ENCODE results near the gene SV2B. TPM values are rescaled to one million over a fixed set of nuclear protein-coding genes. Genes with fewer than 3 reads are reported as not detected.
"Not testable (repeated sequence)": the region's sequence is repeated elsewhere in the genome, so short reads cannot be mapped to it uniquely, and the experiment has no call there.

The SV2B gene
- total RNA-seq, 5 donors from 2014 or later (not counting 1 experiment from before 2014, with no cell fraction given) = 0.03 to 0.13 (median 0.09) TPM; not detected in 2

GRCh38 chr15:91073768-91074167 is 26.3 kb upstream of the SV2B start:
- Histone ChIP-seq H3K27ac (ENCODE audit: low read length) (no peak overlapping the region), H3K36me3 (ENCODE audit: control insufficient read depth in 2 of 2, extremely low read depth in 1 of 2, insufficient read depth in 1 of 2, low read length in 1 of 2) (no peaks in the 10 kb centered on the region), H3K9me3 (no peaks in the 10 kb centered on the region), H3K4me1 (ENCODE audit: control insufficient read depth in 1 of 2, extremely low read depth in 1 of 2, insufficient read depth in 2 of 2, low read length in 2 of 2) (no peaks in the 10 kb centered on the region), H3K4me3 (ENCODE audit: control insufficient read depth in 1 of 2, extremely low read depth in 1 of 2, low read length in 1 of 2) (no peak overlapping the region), H3K27me3 (replicated peaks in 1 of 2; ENCODE audit: control insufficient read depth in 2 of 2, extremely low read depth in 1 of 2, insufficient read depth in 2 of 2, low read length in 1 of 2) (peaks cover 0 to 7% of the 10 kb centered on the region in 2 experiments)
- Mint-ChIP-seq H3K27ac (no peak overlapping the region), H3K4me1 (no peaks in the 10 kb centered on the region), H3K9me3 (peaks cover 0 to 4% (median 4%) of the 10 kb centered on the region in 3 donors), H3K4me3 (no peak overlapping the region), H3K36me3 (no peaks in the 10 kb centered on the region), H3K27me3 (peaks cover 21 to 32% of the 10 kb centered on the region in 2 donors)
- WGBS (ENCODE audit: insufficient coverage) = no CpG with 5 or more reads among the region's 1 CpG
- CTCF ChIA-PET = no interaction called here
- no peak for ATAC-seq (replicated peaks in 1 of 4)
- no peak for DNase-seq
- POLR2A ChIA-PET = no interaction called here

GRCh38 chr15:91075739-91076138 is 24.3 kb upstream of the SV2B start:
- Mint-ChIP-seq H3K4me3 (no peak overlapping the region), H3K27ac (no peak overlapping the region), H3K27me3 (peaks cover 8 to 27% of the 10 kb centered on the region in 2 donors), H3K9me3 (peaks cover 5 to 20% (median 6%) of the 10 kb centered on the region in 3 donors), H3K4me1 (no peaks in the 10 kb centered on the region), H3K36me3 (peaks cover 4% of the 10 kb centered on the region)
- no peak overlapping the region for H3K27ac ChIP-seq (ENCODE audit: low read length)
- no peaks in the 10 kb centered on the region for H3K9me3 ChIP-seq
- H3K36me3 ChIP-seq (ENCODE audit: control insufficient read depth in 2 of 2, extremely low read depth in 1 of 2, insufficient read depth in 1 of 2, low read length in 1 of 2) = no peaks in the 10 kb centered on the region
- no peaks in the 10 kb centered on the region for H3K4me1 ChIP-seq (ENCODE audit: control insufficient read depth in 1 of 2, extremely low read depth in 1 of 2, insufficient read depth in 2 of 2, low read length in 2 of 2)
- no peak overlapping the region for H3K4me3 ChIP-seq (ENCODE audit: control insufficient read depth in 1 of 2, extremely low read depth in 1 of 2, low read length in 1 of 2)
- peaks cover 0 to 7% of the 10 kb centered on the region in 2 experiments for H3K27me3 ChIP-seq (replicated peaks in 1 of 2; ENCODE audit: control insufficient read depth in 2 of 2, extremely low read depth in 1 of 2, insufficient read depth in 2 of 2, low read length in 1 of 2)
- WGBS (ENCODE audit: insufficient coverage) = 80% methylated on average over 1 of the region's 1 CpG
- no peak for ATAC-seq (replicated peaks in 1 of 4)
- no peak for DNase-seq
- CTCF ChIA-PET = no interaction called here
- POLR2A ChIA-PET = no interaction called here

GRCh38 chr15:91077029-91077428 is 23.0 kb upstream of the SV2B start:
- no peak overlapping the region for H3K27ac Mint-ChIP-seq
- DNase-seq (no peak), ATAC-seq (replicated peaks in 1 of 4) (no peak)
- no peaks in the 10 kb centered on the region for H3K4me1 ChIP-seq (ENCODE audit: control insufficient read depth in 1 of 2, extremely low read depth in 1 of 2, insufficient read depth in 2 of 2, low read length in 2 of 2)
- H3K4me3 Mint-ChIP-seq = no peak overlapping the region
- no peak overlapping the region for H3K4me3 ChIP-seq (ENCODE audit: control insufficient read depth in 1 of 2, extremely low read depth in 1 of 2, low read length in 1 of 2)
- H3K9me3 ChIP-seq = no peaks in the 10 kb centered on the region
- ChIA-PET CTCF (no interaction called here), POLR2A (no interaction called here)
- H3K36me3 ChIP-seq (ENCODE audit: control insufficient read depth in 2 of 2, extremely low read depth in 1 of 2, insufficient read depth in 1 of 2, low read length in 1 of 2) = no peaks in the 10 kb centered on the region
- no peak overlapping the region for H3K27ac ChIP-seq (ENCODE audit: low read length)
- H3K36me3 Mint-ChIP-seq = peaks cover 4% of the 10 kb centered on the region
- H3K4me1 Mint-ChIP-seq = no peaks in the 10 kb centered on the region
- peaks cover 5 to 25% (median 6%) of the 10 kb centered on the region in 3 donors for H3K9me3 Mint-ChIP-seq
- H3K27me3 Mint-ChIP-seq = peaks cover 5 to 20% of the 10 kb centered on the region in 2 donors
- H3K27me3 ChIP-seq (replicated peaks in 1 of 2; ENCODE audit: control insufficient read depth in 2 of 2, extremely low read depth in 1 of 2, insufficient read depth in 2 of 2, low read length in 1 of 2) = peaks cover 0 to 4% of the 10 kb centered on the region in 2 experiments

- peaks cover 11 to 14% of the 10 kb centered on the region in 2 experiments for H3K27me3 ChIP-seq (replicated peaks in 1 of 2; ENCODE audit: control insufficient read depth in 2 of 2, extremely low read depth in 1 of 2, insufficient read depth in 2 of 2, low read length in 1 of 2)
- H3K9me3 Mint-ChIP-seq; H3K4me1 ChIP-seq (ENCODE audit: control insufficient read depth in 1 of 2, extremely low read depth in 1 of 2, insufficient read depth in 2 of 2, low read length in 2 of 2); CTCF ChIA-PET; DNase-seq; ATAC-seq (replicated peaks in 1 of 4); H3K36me3 Mint-ChIP-seq; H3K4me3 ChIP-seq (ENCODE audit: control insufficient read depth in 1 of 2, extremely low read depth in 1 of 2, low read length in 1 of 2); H3K27ac ChIP-seq (ENCODE audit: low read length); POLR2A ChIA-PET; H3K4me1 Mint-ChIP-seq; H3K9me3 ChIP-seq; H3K4me3 Mint-ChIP-seq; H3K36me3 ChIP-seq (ENCODE audit: control insufficient read depth in 2 of 2, extremely low read depth in 1 of 2, insufficient read depth in 1 of 2, low read length in 1 of 2); H3K27ac Mint-ChIP-seq: not testable (repeated sequence)
- peaks cover 50 to 54% of the 10 kb centered on the region in 2 donors for H3K27me3 Mint-ChIP-seq
- no CpG with 5 or more reads among the region's 4 CpGs for WGBS (ENCODE audit: insufficient coverage)
These were observed 6.2 kb upstream of the SV2B start for GRCh38 chr15:91093866-91094265.

- no peak overlapping the region for H3K27ac ChIP-seq (ENCODE audit: low read length)
- Mint-ChIP-seq H3K4me1 (peaks cover 17 to 21% (median 19%) of the 10 kb centered on the region in 3 donors), H3K27me3 (peaks cover 63 to 78% of the 10 kb centered on the region in 2 donors), H3K27ac (no peak overlapping the region), H3K36me3 (peaks cover 3% of the 10 kb centered on the region), H3K9me3 (peaks cover 0 to 6% (median 3%) of the 10 kb centered on the region in 3 donors), H3K4me3 (peak overlapping the region; percentile 0 to 84 (median 42))
- DNase-seq (no peak), ATAC-seq (replicated peaks in 1 of 4) (no peak)
- no peak overlapping the region for H3K4me3 ChIP-seq (ENCODE audit: control insufficient read depth in 1 of 2, extremely low read depth in 1 of 2, low read length in 1 of 2)
- H3K9me3 ChIP-seq = no peaks in the 10 kb centered on the region
- ChIA-PET CTCF (no interaction called here), POLR2A (no interaction called here)
- 90% methylated on average over 6 of the region's 6 CpGs for WGBS (ENCODE audit: insufficient coverage)
- H3K36me3 ChIP-seq (ENCODE audit: control insufficient read depth in 2 of 2, extremely low read depth in 1 of 2, insufficient read depth in 1 of 2, low read length in 1 of 2) = no peaks in the 10 kb centered on the region
- peaks cover 0 to 19% of the 10 kb centered on the region in 2 experiments for H3K4me1 ChIP-seq (ENCODE audit: control insufficient read depth in 1 of 2, extremely low read depth in 1 of 2, insufficient read depth in 2 of 2, low read length in 2 of 2)
- peaks cover 21 to 47% of the 10 kb centered on the region in 2 experiments for H3K27me3 ChIP-seq (replicated peaks in 1 of 2; ENCODE audit: control insufficient read depth in 2 of 2, extremely low read depth in 1 of 2, insufficient read depth in 2 of 2, low read length in 1 of 2)
These were observed 1.6 kb upstream of the SV2B start for GRCh38 chr15:91098451-91098850.

- Mint-ChIP-seq H3K27ac (no peak overlapping the region), H3K36me3 (no peaks in the 10 kb centered on the region), H3K27me3 (peaks cover 65 to 80% of the 10 kb centered on the region in 2 donors), H3K4me1 (peaks cover 17 to 21% (median 19%) of the 10 kb centered on the region in 3 donors), H3K9me3 (no peaks in the 10 kb centered on the region), H3K4me3 (peak overlapping the region; percentile 67 to 84 (median 76))
- H3K27ac ChIP-seq (ENCODE audit: low read length) = no peak overlapping the region
- peak; percentile 10 to 51 (median 18) for ATAC-seq (replicated peaks in 1 of 4)
- no peaks in the 10 kb centered on the region for H3K9me3 ChIP-seq
- ChIA-PET CTCF (no interaction called here), POLR2A (no interaction called here)
- H3K36me3 ChIP-seq (ENCODE audit: control insufficient read depth in 2 of 2, extremely low read depth in 1 of 2, insufficient read depth in 1 of 2, low read length in 1 of 2) = no peaks in the 10 kb centered on the region
- DNase-seq = peak in 5 of 35 experiments; percentile 3 to 21 (median 8)
- H3K27me3 ChIP-seq (replicated peaks in 1 of 2; ENCODE audit: control insufficient read depth in 2 of 2, extremely low read depth in 1 of 2, insufficient read depth in 2 of 2, low read length in 1 of 2) = peaks cover 21 to 55% of the 10 kb centered on the region in 2 experiments
- peak overlapping the region; percentile 30 to 71 for H3K4me3 ChIP-seq (ENCODE audit: control insufficient read depth in 1 of 2, extremely low read depth in 1 of 2, low read length in 1 of 2)
- peaks cover 0 to 19% of the 10 kb centered on the region in 2 experiments for H3K4me1 ChIP-seq (ENCODE audit: control insufficient read depth in 1 of 2, extremely low read depth in 1 of 2, insufficient read depth in 2 of 2, low read length in 2 of 2)
- WGBS (ENCODE audit: insufficient coverage) = 12% methylated on average over 10 of the region's 22 CpGs
These were observed 452 bp upstream of the SV2B start for GRCh38 chr15:91099616-91099994.
